Fibroblast of skin of left biceps (primary cell): ENCODE measurements around the gene ASCC3.

Experiments used
- DNase-seq, 2 experiments: peaks; one replicate each; pipeline ENCODE4 v3.0.0-alpha.2; 2013; ENCODE audit warnings: low read depth in 2 of 2

Gene ASCC3

DNA sequence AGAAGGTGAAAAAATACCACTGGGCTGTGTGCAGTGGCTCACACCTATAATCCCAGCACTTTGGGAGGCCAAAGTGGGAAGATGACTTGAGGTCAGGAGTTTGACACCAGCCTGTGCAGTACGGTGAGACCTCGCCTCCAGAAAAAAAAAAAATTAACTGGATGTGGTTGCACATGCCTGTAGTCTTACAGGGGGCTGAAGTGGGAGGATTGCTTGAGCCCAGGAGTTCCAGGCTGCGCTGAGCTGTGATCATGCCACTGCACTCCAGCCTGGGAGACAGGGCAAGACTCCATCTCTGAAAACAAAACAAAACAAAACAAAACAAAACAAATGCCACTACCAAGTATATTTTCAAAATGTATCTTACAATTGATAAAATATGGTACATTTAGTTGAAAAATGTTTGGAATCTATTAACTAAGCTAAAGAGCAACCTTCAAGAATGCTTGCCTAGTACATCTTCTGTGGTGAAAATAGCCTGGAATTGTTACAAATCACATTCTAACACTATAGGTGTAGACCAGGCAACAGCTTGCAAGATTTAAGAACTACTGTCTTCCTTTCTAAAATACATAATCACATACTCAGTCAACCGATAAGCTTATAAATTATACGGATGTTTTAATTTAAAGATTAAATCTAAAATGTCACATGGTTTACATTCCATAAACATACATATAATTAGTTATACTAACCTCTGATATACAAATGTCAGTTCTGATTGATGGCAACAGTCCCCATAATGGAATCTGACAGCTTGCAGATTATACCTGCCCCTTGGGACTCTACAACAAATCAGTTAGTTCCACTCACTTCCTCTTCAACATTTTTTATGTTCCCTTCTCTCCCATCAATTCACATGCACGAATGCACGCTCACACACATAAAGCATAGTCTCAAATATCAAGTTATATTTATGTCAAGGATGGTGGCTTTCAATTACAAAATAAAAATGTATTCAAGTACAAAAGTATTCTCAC lies 150.8 kb downstream of the ASCC3 start:
- peak in 1 of 2 experiments; percentile 6 for DNase-seq

GRCh38 chr6:100726666-100727065 lies 154.5 kb downstream of the ASCC3 start:
- DNase-seq: peak; percentile 33 to 36

DNA sequence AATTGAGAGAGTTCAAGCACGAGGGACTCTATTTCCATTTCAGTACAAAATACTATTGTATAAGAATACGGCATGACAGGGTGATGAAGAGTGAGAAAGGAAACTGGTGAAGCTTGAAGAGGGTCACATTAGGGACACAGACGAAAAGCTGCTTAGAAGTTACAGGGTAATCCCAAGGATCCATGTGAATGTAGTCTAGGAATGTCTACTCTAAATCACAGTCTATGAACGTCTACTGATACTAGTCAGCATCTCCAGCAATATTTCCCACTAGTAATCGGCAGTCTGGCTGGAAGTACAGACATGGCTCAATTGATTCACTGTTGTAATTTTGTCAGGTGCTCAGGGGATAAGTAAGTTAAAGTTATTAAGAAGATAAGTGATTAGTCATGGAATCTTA lies 156.4 kb downstream of the ASCC3 start:
- no peak for DNase-seq

DNA sequence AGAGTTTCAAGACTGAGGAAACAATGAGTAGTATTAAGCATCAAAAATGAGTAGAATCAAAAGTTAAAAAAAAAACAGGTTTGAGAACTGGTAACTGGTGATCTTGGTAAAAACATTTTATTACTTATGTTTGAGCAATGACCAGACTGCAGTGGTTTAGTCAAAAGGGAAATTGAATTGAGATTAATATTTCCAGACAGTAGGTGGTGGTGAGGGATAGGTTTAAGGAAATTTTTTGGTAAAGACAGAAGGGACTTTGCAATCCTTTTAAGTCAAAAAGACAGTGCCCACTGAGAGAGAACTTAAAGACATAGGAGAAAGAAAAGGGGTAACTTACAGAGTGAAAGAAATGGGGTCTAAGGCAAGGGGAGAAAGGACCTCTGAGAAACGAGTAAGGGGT lies 156.9 kb downstream of the ASCC3 start:
- no peak for DNase-seq

DNA sequence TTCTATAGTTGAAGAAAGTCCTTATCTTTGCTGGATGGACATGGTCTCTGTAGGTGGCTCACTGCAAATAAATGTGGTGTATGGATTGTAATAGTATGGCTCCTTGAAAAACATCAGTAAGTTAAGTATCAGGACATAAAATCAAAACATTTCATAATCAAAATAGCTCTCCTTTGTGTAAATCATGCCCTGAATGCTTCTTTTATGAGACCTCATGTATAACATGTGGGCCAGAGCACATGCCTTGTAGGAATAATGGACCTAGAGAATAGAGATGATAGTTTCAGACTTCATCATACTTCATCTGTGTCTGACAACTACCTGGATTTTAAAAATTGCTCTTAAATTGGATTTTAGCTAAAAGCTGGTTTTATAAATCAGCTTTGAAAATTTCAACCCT lies 159.9 kb downstream of the ASCC3 start:
- DNase-seq: no peak

DNA sequence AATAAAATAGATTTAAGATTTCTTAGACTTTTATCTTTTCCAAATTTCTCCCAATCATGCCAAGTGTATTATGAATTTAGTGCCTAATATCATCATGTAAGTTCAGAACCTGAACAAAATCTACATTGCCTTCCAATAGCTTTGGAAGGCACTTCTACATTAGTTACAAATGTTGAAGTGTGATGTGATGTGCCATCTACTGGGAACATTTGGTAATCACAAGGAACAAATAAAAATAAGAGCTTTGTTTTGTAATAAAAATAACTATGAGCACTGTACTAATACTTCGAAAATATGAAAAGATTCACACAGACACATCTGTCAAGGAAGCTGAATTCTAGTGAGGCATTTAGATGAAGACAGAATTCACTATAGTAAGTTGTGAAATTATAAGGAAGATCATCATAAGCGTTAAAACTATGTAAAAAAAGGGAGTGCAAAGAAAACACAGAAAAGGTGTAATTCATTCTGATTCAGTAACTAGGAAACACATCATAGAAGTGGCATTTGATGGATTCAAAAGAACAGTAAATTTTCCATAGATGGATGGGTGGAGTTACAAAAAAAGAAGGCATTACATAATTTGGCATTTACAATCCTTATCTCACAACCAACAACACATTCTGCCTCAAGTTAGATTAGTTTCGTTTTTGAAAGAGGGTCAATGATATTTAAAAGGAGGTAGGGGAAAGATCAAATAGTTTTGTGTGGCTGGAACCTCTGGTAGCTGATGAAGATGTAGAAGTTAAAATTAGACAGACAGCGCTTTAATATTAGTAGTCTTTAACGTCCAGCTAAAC lies 161.0 kb downstream of the ASCC3 start:
- peak in 1 of 2 experiments; percentile 3 for DNase-seq

DNA sequence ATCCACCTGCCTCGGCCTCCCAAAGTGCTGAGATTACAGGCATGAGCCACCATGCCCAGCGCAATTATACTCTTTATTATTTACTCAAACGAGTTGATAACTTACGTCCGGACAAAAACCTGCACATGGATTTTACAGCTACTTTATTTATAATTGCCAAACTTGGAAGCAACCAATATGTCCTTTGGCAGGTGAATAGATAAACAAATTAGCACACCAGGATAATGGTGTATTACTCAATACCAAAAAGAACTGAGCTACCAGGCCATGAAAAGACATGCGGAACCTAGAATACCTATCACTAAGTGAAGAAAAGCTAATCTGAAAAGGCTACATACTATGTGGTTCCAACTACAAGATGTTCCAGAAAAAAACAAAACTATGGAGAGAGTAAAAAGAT lies 168.1 kb downstream of the ASCC3 start:
- DNase-seq: no peak

GRCh38 chr6:100706491-100706890 lies 174.6 kb downstream of the ASCC3 start:
- DNase-seq: no peak

- DNase-seq: no peak
Measured at GRCh38 chr6:100704961-100705360, 176.2 kb downstream of the ASCC3 start.

- DNase-seq: no peak
Measured at GRCh38 chr6:100701728-100702127, 179.4 kb downstream of the ASCC3 start.

GRCh38 chr6:100700009-100700408 lies 181.1 kb downstream of the ASCC3 start:
- no peak for DNase-seq

DNA sequence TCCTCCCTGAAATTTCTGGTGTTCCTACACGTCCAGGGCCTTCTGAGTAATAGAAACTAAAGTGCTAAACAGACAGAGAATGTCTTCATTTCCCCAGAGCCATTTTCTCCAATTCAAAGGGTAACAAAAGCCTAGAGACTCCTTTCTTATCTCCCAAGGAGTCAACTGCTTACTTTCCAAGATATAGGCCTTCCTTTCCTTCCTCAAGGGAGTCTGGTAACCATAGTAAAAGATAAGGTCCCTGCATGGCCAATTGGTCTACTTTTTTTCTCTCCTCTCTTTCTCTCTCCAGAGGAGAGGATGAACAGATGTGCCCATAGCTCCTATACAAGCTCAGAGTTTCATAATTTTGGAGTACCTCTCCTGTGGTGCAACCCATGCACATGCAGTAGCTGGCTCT lies 185.7 kb downstream of the ASCC3 start:
- no peak for DNase-seq

GRCh38 chr6:100693249-100693927 lies 187.7 kb downstream of the ASCC3 start:
- no peak for DNase-seq

- DNase-seq: no peak
Measured at GRCh38 chr6:100691972-100692371, 189.2 kb downstream of the ASCC3 start.

GRCh38 chr6:100686216-100686615 lies 194.9 kb downstream of the ASCC3 start:
- no peak for DNase-seq

GRCh38 chr6:100685747-100686146 lies 195.4 kb downstream of the ASCC3 start:
- no peak for DNase-seq

- no peak for DNase-seq
Measured at GRCh38 chr6:100680163-100680562, 201.0 kb downstream of the ASCC3 start.

GRCh38 chr6:100678027-100678426 lies 203.1 kb downstream of the ASCC3 start:
- no peak for DNase-seq

- no peak for DNase-seq
Measured at GRCh38 chr6:100677240-100677639, 203.9 kb downstream of the ASCC3 start.

- no peak for DNase-seq
Measured at GRCh38 chr6:100673641-100674040, 207.5 kb downstream of the ASCC3 start.

GRCh38 chr6:100671740-100672139 lies 209.4 kb downstream of the ASCC3 start:
- DNase-seq: no peak

GRCh38 chr6:100670056-100670455 lies 211.1 kb downstream of the ASCC3 start:
- no peak for DNase-seq
